Stimulated activated CD4-positive, alpha-beta T cell treated with anti-CD3 and anti-CD28 coated beads, Interleukin-15, amount 100 ng/mL, for 1 hour (primary cell): Measurements from ENCODE around the gene RNF123.

Source experiments
- DNase-seq, 2 donors: peaks; one replicate each; pipeline ENCODE4 v3.0.0-alpha.2; 2020; ENCODE audit warnings: low read depth in 1 of 2, low spot score in 1 of 2

Gene RNF123

DNA sequence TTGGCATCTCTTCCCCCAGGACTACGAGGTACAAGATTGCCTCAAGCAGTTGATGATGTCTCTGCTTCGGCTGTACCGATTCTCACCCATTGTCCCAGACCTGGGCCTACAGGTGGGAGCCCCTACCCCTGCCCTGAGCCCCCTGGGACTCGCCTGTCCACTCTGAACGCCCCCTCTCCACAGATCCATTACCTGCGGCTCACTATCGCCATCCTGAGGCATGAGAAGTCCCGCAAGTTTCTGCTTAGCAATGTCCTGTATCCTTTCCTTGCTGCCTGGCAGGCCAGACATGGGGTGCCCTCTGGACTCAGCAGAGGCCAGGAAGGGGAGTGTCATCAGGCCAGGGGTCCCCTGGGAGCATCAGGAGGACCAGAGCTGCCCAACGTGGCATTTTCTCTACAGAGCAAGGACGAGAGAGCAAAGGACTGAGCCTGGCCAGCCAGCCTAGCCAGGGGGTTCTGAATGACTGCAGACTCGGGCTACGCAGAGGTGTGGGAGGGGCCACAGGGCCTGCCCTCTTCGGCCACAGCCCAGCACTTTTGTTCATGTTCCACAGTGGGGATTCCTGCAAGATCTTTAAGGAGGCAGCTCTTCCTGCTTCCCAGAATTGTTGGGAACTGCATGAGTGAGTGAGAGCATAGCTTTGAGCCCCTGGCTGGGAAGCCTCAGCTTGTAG is 11.2 kb downstream of the RNF123 start:
- DNase-seq = no peak

DNA sequence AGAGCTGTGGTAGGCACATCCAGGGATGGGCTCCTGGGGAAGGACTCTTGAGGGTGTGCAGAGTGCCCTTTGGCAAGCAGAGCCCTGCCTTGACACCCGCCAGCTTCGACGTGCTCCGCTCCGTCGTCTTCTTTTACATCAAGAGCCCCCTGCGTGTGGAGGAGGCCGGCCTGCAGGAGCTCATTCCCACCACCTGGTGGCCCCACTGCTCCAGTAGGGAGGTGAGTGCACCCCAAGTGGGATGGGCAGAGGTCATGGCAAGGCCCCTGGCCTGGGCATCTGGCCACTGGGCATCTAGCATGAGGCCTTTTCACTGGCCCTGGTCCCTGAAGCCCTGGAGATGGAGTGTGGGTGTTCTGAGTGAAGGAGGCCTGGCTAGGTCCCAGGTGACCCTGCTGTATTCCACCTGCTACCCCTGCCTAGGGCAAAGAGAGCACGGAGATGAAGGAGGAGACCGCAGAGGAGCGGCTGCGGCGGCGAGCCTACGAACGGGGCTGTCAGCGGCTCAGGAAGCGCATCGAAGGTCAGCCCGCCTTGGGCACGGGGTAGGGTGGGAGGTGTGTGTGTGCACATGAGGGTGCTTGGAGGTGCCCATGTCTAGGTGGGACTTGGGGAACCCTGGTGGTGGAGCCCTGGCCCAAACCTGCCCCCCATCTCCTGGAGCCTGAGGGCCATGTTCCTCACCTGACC is 12.2 kb downstream of the RNF123 start:
- DNase-seq = no peak

DNA sequence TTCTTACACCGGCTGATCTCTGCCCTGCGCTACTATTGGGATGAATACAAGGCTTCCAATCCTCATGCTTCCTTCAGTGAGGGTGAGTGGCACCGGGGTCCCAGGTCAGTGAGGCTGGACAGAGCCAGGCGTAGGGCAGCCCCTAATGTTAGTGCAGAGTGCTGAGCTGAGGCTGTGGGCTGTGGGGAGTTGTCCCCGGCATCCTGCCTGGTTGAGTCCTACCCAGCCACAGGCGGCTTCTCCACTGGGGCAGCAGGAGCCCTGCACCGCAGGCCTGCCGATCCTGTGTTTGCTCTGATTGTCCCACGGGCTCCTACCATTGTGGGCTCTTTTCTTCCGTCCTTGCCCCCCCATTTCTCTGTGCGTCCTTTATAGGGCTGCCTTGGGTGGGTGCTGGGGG is 13.3 kb downstream of the RNF123 start:
- DNase-seq = no peak

DNA sequence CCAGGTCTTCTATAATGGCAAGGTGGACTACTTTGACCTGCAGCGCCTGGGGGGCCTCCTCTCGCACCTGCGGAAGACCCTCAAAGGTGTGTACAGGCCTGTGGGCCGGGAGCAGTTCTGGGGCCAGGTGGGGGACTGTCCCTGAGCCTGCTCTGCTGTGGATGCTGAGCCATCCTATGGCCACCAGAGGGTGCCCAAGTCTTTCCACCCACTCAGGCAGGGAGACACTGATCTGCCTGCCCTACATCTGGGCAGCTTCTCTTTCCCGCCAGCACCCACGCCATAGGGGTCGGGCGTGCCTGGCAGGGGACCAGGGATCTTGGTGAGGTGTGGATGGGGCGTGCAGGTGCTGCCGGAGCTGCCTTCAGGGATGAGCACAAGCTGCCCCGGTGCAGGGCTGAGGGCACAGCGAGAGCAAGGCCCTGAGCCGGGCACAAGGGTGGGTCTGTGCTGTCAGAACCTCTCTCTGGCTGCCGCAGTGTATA is 14.1 kb downstream of the RNF123 start:
- peak; percentile 36 to 44 for DNase-seq

DNA sequence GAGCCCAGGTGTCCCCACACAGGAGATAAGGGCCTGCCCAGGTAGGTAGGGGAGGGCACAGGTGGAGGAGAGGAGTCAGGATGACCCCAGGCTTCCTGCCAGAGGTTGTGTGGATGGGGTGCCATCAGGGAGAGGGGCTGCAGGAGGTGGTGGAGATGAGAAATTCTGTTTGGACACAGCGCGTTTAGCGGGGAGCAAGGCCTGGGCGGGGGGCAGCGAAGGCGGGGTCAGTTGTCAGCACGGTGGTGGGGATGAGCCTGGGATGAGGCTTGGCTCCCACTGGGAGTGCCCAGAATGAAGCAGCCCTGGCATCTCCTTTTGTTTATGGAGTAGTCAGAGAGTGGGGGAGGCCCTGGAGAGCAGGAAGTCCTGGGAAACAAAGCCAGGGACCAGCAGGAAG is 14.6 kb downstream of the RNF123 start:
- DNase-seq = no peak

DNA sequence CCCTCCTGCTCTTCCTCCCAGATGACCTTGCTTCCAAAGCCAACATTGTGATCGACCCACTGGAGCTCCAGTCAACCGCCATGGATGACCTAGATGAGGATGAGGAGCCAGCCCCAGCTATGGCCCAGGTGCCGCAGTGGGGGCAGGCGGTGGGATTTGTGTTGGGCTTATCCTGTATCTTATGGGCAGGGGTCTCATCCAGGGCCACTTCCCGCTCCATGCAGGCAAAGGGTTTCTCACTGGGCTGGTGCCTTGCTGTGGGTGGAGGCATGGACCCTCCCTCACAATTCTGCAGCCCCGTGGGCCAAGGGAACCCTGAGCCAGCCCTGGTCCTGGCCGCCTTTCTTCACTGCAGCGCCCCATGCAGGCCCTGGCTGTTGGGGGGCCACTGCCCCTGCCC is 15.3 kb downstream of the RNF123 start:
- DNase-seq = no peak

DNA sequence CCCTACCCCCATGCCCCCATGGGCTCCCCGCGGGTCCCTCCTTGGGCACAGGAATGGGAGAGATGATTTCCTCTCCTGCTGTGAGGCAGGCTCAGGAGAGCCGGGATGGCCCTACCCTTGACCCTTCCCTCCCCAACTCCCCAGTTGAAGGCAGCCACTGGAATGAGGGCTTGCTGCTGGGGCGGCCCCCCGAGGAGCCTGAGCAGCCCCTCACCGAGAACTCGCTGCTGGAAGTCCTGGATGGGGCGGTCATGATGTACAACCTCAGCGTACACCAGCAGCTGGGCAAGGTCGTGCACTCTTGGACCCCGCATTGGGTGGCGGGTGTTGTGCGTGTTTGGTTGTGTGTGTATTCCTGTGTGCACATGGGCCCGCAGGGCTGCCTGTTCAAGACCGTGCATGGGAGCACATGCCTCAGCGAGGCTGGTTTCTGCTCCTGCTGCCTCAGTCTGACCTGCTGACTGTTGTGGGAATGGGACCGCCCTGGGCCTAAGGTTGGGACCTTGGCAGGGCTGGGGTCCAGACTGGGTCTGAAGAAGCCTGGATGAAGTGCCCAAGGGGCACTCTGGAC is 16.1 kb downstream of the RNF123 start:
- DNase-seq = no peak

DNA sequence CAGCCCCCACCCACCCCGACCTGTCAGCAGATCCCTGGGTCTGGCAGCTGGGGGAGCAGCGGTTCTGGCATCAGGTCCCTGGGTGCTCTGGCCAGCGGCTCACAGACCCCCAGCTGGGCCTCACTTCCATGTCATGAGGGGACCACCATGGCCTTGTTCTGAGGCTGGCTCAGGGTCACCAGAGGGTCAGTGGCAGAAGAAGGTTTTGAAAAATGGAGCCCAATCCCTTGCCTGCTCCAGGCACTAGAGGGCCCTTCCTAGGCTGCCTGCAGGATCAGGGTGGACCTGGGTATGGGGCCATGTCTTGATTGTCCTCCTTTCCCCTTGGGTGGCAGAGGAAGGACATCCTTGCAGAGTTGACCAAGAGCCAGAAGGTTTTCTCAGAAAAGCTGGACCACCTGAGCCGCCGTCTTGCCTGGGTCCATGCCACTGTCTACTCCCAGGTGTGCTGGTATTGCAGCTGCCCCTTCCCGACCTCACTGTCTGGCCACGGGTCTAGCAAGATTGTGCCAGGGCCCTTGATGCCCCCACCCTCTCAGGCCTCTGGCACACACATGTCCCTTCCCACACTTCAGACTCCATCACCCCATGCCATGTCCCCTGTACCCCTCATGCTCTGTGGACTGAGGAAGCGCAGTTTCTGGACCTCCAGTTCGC is 17.2 kb downstream of the RNF123 start:
- no peak for DNase-seq

DNA sequence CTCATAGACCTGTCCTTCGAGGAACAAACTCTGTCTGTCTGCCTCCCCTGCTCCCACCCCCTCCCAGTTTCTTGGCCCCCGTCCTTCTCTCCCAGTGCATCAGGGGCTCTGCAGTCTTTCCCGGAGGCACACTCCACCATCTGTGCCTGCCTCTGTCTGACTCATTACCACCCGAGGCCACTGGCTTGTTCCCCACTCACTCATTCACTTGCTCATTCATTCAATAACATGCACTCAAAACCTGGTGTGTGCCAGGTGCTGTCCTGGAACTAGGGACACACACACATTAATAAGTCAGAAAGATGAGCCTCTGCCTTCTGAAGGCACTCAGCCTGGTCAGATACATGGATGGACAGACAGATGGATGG is 17.7 kb downstream of the RNF123 start:
- DNase-seq = no peak

DNA sequence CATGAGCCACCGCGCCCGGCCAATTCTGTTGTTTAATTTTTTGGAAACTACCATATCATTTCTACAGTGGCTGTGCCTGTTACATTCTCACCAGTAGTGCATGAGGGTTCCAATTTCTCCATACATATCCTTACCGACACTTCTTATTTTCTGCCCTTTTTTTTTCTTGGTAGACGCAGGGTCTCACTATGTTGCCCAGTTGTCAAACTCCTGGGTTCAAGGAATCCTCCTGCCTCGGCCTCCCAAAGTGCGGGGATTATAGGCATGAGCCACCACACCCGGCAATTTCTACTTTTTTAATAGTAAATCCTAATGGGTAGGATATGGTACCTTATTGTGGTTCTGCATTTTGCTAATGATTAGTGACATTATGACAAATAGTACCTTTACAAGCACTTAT is 20.5 kb downstream of the RNF123 start:
- DNase-seq = no peak

DNA sequence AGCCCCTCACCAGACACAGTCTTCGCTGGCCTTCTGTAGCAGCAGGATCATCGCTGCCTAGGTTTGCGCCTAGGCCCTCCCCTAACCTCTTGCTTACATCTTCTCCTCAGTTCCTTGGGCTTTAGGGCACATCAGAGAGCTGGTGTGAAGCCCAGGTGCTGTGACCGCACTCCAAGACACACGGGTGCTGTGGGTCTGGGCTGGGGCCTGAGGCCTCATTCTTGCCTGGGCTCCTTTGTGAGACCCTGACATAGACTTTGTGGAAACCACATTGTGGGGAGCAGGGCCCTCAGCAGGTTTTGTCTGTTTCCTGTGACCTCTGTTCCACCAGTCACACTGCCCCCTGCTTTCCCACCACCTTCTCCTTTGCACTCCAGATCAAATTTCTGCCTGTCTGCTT is 22.1 kb downstream of the RNF123 start:
- no peak for DNase-seq

DNA sequence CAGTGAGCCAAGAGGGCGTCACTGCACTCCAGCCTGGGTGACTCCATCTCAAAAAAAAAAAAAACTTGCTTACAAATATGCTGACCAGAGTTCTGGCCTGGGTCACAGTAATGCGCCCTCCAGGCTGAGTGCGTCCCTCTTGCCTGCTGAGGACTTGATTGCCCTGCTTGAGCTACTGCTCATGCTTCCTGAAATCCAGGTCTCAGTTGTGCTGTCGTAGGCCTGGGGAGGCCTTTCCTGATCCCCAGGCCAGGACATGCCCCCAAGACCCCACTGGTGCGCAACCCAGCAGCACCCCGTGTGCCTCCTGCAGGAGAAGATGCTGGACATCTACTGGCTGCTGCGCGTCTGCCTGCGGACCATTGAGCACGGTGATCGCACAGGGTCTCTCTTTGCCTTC is 22.8 kb downstream of the RNF123 start:
- no peak for DNase-seq

DNA sequence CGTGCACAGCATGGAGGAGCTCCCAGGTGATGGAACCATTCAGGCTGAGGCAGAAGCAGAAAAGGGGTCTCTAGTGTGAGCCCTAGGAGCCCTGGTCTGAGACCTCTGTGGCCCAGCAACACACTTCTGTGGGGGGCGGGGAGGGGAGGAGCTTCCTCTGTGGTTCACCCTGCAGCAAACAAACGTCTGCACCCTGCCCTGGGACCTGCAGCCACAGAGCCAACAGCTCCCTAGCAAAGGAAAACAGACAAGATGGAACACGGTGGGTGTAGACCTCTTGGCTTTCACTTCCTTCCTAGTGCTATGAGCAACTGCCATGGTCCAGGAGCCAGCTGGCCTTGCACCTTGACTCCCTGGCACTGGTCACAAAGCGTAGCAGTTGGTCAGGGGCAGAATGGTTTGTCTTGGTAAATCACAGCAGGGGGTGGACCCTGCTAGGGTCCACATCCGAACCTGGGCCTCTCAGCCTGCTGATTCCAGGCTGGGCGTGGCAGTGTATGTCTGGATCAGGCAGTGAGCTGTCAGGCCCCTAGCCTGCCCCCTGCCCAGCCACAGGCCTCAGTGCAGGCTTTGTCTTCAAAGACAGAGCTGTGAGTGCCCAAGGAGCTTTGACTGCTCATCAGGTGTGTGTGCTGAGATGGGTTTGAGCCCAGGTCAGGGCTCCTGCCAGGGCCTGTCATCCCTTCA is 23.4 kb downstream of the RNF123 start:
- no peak for DNase-seq

DNA sequence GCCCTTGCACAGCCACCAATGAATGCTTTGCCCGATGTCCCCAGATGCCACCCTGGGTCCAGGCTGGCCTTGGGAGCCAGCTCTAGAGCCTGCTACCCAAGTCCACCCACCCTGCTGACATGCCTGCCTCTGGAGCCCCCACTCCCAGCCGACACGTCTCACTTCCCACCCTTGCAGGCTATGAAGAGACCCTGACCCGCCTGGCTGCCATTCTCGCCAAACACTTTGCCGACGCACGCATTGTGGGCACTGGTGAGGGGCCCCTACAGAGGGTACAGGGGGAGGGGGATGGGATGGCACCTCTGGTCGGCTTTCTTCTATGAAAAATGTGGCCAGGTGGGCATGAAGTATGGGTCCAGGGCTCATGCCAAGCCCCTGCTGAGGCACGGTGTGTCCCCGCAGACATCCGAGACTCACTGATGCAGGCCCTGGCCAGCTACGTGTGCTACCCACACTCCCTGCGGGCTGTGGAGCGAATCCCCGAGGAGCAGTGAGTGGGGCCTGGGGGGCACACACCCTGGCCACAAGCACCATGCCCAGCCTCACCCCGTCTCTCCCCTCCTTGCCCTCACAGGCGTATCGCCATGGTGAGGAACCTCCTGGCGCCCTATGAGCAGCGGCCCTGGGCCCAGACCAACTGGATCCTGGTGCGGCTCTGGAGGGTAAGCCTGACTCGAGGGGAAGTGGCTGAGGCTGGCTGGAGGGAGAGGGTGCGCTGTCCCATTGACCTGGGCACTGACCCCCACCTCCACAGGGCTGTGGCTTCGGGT is 24.2 kb downstream of the RNF123 start:
- no peak for DNase-seq

DNA sequence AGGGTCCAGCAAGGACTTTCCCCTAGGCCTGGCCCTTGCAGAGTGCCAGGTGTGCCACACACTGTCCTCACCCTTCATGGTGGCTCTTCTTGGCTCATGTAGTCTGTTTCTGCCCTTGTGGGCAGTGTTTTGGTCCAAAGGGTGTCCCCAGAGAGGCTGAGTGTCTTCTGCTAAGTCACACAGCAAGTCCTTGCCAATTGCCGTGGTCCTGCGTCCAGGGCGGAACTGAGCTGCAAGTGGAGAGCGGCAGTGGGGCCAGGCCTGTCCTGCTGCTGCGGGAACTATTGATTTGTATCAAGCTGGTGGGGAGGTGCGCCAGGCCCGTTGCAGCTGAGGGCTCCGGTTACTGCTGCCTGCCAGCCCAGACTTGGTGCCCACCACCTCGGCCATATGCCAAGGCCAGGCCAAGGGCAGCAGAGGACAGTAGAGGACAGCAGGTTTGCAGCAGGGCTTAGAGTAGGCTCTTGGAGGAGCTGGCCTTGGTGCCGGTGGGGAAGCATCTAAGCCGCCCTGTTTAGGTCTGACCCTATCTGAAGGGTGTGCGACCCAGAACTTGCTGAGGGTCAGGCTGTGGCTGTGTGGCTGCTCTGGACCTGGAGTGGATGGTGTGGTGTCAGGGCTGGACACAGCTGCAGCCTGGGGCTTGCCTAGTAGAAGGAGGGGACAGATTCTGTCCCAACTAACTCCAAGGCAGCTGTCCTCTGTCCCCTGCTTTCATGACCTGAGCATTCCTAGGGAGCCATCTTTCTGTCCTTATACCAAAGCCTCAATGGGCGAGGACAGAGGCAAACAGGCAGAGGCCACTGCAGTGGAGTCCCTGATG is 25.6 kb downstream of the RNF123 start:
- no peak for DNase-seq

DNA sequence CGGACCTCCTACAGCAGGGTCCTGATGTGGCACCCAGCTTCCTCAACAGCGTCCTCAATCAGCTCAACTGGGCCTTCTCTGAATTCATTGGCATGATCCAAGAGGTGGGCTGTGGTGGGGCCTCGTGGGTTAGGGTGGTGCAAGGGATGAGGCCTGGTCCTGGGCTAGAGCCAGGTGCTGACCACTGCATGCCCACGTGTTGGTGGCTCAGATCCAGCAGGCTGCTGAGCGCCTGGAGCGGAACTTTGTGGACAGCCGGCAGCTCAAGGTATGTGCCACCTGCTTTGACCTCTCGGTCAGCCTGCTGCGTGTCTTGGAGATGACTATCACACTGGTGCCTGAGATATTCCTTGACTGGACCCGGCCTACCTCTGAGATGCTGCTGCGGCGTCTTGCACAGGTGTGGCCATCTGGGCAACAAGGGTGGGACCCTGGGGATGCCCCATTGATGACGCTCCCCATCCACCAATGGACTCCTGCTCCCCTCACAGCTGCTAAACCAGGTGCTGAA is 26.3 kb downstream of the RNF123 start:
- no peak for DNase-seq

DNA sequence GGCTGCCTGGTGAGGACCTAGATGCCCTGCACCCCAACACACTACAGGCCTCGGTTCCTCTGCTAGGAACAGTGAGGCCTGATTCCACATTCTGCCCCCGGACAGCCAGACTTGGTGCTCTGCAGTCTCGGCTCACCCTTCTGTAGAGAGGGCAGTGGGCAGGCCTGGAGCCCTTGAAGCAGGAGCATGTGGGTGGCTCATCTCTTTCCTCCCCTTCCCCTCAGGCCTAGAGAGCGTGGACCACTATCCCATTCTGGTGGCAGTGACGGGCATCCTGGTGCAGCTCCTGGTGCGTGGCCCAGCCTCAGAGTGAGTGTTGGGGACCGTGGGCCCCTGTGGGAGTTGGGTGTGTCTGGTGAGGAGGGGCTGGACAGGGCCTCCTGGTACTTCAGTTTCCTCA is 26.8 kb downstream of the RNF123 start:
- no peak for DNase-seq

DNA sequence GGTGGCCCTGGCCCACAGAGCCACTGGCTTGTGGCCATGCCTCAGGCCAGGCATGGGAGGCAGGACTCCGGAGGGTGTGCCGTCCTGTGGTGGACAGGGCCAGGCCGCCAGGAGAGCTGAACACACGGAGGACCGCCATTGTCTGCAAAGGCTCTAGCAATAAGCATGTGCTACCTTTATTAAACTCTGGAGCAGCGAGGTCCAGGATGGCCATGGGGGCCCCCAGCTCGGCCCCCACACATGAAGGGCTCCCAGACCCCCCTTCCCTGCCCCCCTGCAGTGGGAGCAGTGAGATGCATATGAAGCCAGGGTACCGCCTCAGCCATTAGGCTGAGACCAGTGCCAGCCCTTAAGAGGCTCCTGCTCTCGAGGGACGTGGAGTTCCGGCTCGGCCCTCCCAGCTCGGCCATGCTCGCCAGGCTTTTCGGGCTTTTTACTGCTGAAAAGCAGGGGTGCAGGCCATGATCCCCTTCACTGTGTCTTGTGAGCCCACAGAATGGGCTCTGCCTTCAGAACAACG is 27.4 kb downstream of the RNF123 start:
- DNase-seq = no peak

DNA sequence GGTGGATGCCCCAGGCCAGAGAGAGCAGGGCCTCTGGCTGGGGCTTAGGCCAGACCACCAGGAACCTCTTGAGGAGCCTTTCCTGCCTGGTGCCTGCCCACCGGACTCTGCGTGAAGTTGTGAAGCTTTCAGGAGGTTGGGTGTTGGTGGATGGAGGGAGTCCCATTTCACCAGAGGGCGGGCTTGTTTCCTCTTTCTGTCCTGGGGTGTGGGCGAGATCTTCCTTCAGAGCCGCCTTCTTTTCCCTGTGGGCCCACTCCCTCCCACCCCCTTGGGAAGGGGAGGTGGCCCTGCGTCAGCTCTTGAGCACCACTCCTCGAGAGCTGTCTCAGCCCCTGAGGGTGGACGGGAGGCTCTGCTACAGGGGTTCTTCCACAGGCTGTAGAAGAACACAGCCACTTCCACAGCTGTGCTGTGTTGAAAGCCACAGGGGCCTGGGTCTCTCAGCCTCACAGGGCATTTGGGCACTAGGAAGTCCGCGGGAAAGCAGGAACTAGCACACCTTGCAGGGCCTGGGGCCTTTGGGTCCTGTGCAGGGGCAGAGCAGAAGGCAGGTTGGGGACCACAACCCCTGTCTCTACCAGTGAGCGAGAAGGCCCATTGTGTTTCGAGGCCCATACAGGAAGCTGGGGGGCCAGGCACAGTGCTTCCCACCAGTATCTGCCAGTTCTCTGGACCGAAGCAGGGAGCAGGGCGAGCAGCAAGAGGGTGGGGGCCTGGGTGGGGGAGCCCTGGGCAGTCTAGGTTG is 28.0 kb downstream of the RNF123 start:
- DNase-seq = no peak
